Measurements from ENCODE around the gene CDK4. TPM values are rescaled to one million over a fixed set of nuclear protein-coding genes. Genes with fewer than 3 reads are reported as not detected.
A peak's percentile ranks its signal among the peaks of the same experiment; 100 is the strongest.

The CDK4 gene
- total and polyA plus RNA-seq, 10 donors, result 34.3 to 77.8 (median 53.3) TPM

GRCh38 chr12:57729321-57729844 is 22.7 kb downstream of the CDK4 start:
- intact Hi-C loops (cut with DNase I; ENCODE audit: low total_unique reads), result no loop called here
- 59 to 75% (median 63%) methylated on average over 5 of the region's 5 CpGs for WGBS, 5 donors
- H3K4me1 ChIP-seq, result peaks cover 0 to 24% (median 7%) of the 10 kb centered on the region in 6 donors
- no peak overlapping the region for H3K4me3 ChIP-seq
- no peak overlapping the region for H3K27ac ChIP-seq
- peaks cover 0 to 14% (median 0%) of the 10 kb centered on the region in 7 donors for H3K27me3 ChIP-seq (replicated peaks in 1 of 7)
- no peak for DNase-seq
- peaks cover 0 to 88% (median 74%) of the 10 kb centered on the region in 6 donors for H3K36me3 ChIP-seq
- TF ChIP-seq POLR2AphosphoS5 (IDR thresholded peaks at IDR 0.05), result no peak
- TF ChIP-seq, protein P1, sequence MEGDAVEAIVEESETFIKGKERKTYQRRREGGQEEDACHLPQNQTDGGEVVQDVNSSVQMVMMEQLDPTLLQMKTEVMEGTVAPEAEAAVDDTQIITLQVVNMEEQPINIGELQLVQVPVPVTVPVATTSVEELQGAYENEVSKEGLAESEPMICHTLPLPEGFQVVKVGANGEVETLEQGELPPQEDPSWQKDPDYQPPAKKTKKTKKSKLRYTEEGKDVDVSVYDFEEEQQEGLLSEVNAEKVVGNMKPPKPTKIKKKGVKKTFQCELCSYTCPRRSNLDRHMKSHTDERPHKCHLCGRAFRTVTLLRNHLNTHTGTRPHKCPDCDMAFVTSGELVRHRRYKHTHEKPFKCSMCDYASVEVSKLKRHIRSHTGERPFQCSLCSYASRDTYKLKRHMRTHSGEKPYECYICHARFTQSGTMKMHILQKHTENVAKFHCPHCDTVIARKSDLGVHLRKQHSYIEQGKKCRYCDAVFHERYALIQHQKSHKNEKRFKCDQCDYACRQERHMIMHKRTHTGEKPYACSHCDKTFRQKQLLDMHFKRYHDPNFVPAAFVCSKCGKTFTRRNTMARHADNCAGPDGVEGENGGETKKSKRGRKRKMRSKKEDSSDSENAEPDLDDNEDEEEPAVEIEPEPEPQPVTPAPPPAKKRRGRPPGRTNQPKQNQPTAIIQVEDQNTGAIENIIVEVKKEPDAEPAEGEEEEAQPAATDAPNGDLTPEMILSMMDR (IDR thresholded peaks at IDR 0.05 in 8 of 11, conservative IDR thresholded peaks at IDR 0.05 in 3 of 11), result no peak
- TF ChIP-seq POLR2A (IDR thresholded peaks at IDR 0.05), result no peak
- no peaks in the 10 kb centered on the region for H3K9me3 ChIP-seq

- Histone ChIP-seq H3K9me3 (no peaks in the 10 kb centered on the region), H3K36me3 (peaks cover 0 to 73% (median 60%) of the 10 kb centered on the region in 6 donors), H3K4me1 (peaks cover 0 to 24% (median 7%) of the 10 kb centered on the region in 6 donors), H3K4me3 (peak overlapping the region in 1 of 8 donors; percentile 76), H3K27me3 (replicated peaks in 1 of 7) (peaks cover 0 to 6% (median 0%) of the 10 kb centered on the region in 7 donors), H3K27ac (no peak overlapping the region)
- TF ChIP-seq POLR2A (IDR thresholded peaks at IDR 0.05) (no peak), POLR2AphosphoS5 (IDR thresholded peaks at IDR 0.05) (no peak)
- TF ChIP-seq, protein P1 (IDR thresholded peaks at IDR 0.05 in 8 of 11, conservative IDR thresholded peaks at IDR 0.05 in 3 of 11), result no peak
- WGBS, 5 donors, result 71 to 83% (median 75%) methylated on average over 21 of the region's 21 CpGs
- DNase-seq, result no peak
- intact Hi-C loops (cut with DNase I; ENCODE audit: low total_unique reads), result no loop called here
These were observed 24.2 kb downstream of the CDK4 start for GRCh38 chr12:57727758-57728395.

- H3K36me3 ChIP-seq, result peaks cover 0 to 67% (median 53%) of the 10 kb centered on the region in 6 donors
- no peaks in the 10 kb centered on the region for H3K27me3 ChIP-seq (replicated peaks in 1 of 7)
- no peak for DNase-seq
- peaks cover 0 to 24% (median 7%) of the 10 kb centered on the region in 6 donors for H3K4me1 ChIP-seq
- H3K9me3 ChIP-seq, result no peaks in the 10 kb centered on the region
- peak; percentile 24 to 74 (median 27) for TF ChIP-seq POLR2AphosphoS5 (IDR thresholded peaks at IDR 0.05)
- TF ChIP-seq, protein P1 (IDR thresholded peaks at IDR 0.05 in 8 of 11, conservative IDR thresholded peaks at IDR 0.05 in 3 of 11), result peak in 3 of 11 experiments; percentile 21 to 32 (median 27)
- no peak for TF ChIP-seq POLR2A (IDR thresholded peaks at IDR 0.05)
- H3K4me3 ChIP-seq, result peak overlapping the region; percentile 42 to 76 (median 48)
- peak overlapping the region in 6 of 8 donors; percentile 51 to 79 (median 64) for H3K27ac ChIP-seq
- WGBS, 5 donors, result 65 to 79% (median 68%) methylated on average over 60 to 76 of the region's 76 CpGs
- intact Hi-C loops (cut with DNase I; ENCODE audit: low total_unique reads), result no loop called here
These were observed 25.0 kb downstream of the CDK4 start for GRCh38 chr12:57726884-57727757.

All from spleen (tissue), 11 donors.